ENCODE data around the gene KIF21B. TPM values are rescaled to one million over a fixed set of nuclear protein-coding genes. Genes with fewer than 3 reads are reported as not detected.
"Not testable (repeated sequence)": the region's sequence is repeated elsewhere in the genome, so short reads cannot be mapped to it uniquely, and the experiment has no call there.

Gene KIF21B
- total and polyA plus RNA-seq, 2 of the 4 experiments (the other 2 are of a cell fraction): 0.36 to 0.55 TPM

GRCh38 chr1:200930285-200930684, 93.2 kb downstream of the KIF21B start:
- H3K4ac ChIP-seq (ENCODE audit: low read depth, low read length); H2BK20ac ChIP-seq (ENCODE audit: low read depth, low read length); intact Hi-C loops (cut with micrococcal nuclease); H3K4me1 ChIP-seq (ENCODE audit: control insufficient read depth, insufficient read depth, low read length); H2BK120ac ChIP-seq (ENCODE audit: low read depth, low read length); H4K91ac ChIP-seq (ENCODE audit: insufficient read depth, low read depth, low read length); H3K18ac ChIP-seq (ENCODE audit: low read depth, low read length); H2BK5ac ChIP-seq (ENCODE audit: low read depth, low read length, poor library complexity, severe bottlenecking); CTCF ChIA-PET; H4K8ac ChIP-seq (ENCODE audit: low read depth in 2 of 2, low read length in 2 of 2); in situ Hi-C loops (cut with MboI; ENCODE audit: low sequenced_read_pairs); H3K14ac ChIP-seq (replicated peaks; ENCODE audit: low read depth, low read length); DNase-seq; dilution Hi-C loops (cut with HindIII; ENCODE audit: low sequenced_read_pairs, unreplicated experiment); H2AFZ ChIP-seq (replicated peaks; ENCODE audit: low read length, poor library complexity); H4K5ac ChIP-seq (ENCODE audit: low read depth, low read length); H2AK5ac ChIP-seq (ENCODE audit: low read depth, low read length); H3K23ac ChIP-seq (ENCODE audit: low read depth, low read length); H3K4me3 ChIP-seq (ENCODE audit: insufficient read depth, low read depth, low read length); H4K20me1 ChIP-seq (ENCODE audit: insufficient read depth, low read length); POLR2A ChIA-PET (ENCODE audit: unreplicated experiment); H3K9me3 ChIP-seq (ENCODE audit: control insufficient read depth, insufficient read depth, low read length); ATAC-seq (ENCODE audit: low read depth); H3K79me1 ChIP-seq (ENCODE audit: low read depth in 1 of 2, low read length in 2 of 2); H3K9ac ChIP-seq (ENCODE audit: low read depth, low read length); H3K56ac ChIP-seq (ENCODE audit: extremely low read depth, insufficient read depth, low read length); H3K27ac ChIP-seq (ENCODE audit: insufficient read depth, low read length); BruUV-seq (replicated peaks); H3K36me3 ChIP-seq (ENCODE audit: control insufficient read depth, insufficient read depth, low read length); H3K9me1 ChIP-seq (ENCODE audit: insufficient read depth, low read length); H3K4me2 ChIP-seq (ENCODE audit: low read depth, low read length); H2BK15ac ChIP-seq (ENCODE audit: low read depth, low read length); H2AK9ac ChIP-seq (replicated peaks; ENCODE audit: low read depth, low read length, poor library complexity): not testable (repeated sequence)
- WGBS, 2 experiments (ENCODE audit: extremely low coverage in 2 of 2, insufficient read length in 1 of 2): no CpG with 5 or more reads among the region's 8 CpGs
- peaks cover 36% of the 10 kb centered on the region for H3K27me3 ChIP-seq (ENCODE audit: control insufficient read depth, insufficient read depth, low read length)

Measured in IMR-90 (cell line).